Trophoblast cell (in vitro differentiated cells and primary cell): Measurements from ENCODE around the gene TBC1D19.
"Not testable (repeated sequence)": the region's sequence is repeated elsewhere in the genome, so short reads cannot be mapped to it uniquely, and the experiment has no call there.

ENCODE experiments used
- DNase-seq, 2 donors: peaks; one replicate each; pipeline ENCODE4 v3.0.0-alpha.2; 2016
- H2AFZ ChIP-seq: 2 replicates; pipeline ENCODE4 v1.6.1; 2013; ENCODE audit warnings: low read length, moderate library complexity, mild to moderate bottlenecking; ENCODE audit not compliant: insufficient read depth, poor library complexity
- H2AK5ac ChIP-seq: 2 replicates; pipeline ENCODE4 v1.6.1; 2013; ENCODE audit warnings: mild to moderate bottlenecking, low read length
- H2BK120ac ChIP-seq: 2 replicates; pipeline ENCODE4 v1.6.1; 2013; ENCODE audit warnings: low read length, mild to moderate bottlenecking, moderate library complexity; ENCODE audit not compliant: insufficient read depth, poor library complexity
- H2BK12ac ChIP-seq: 2 replicates; pipeline ENCODE4 v1.6.1; 2013; ENCODE audit warnings: mild to moderate bottlenecking, low read length, moderate library complexity
- H2BK5ac ChIP-seq: 2 replicates; pipeline ENCODE4 v1.6.1; 2013; ENCODE audit warnings: low read length, low read depth, moderate library complexity, mild to moderate bottlenecking; ENCODE audit not compliant: poor library complexity
- H3K14ac ChIP-seq: 2 replicates; pipeline ENCODE4 v1.6.1; 2013; ENCODE audit warnings: mild to moderate bottlenecking, low read length
- H3K18ac ChIP-seq: 2 replicates; pipeline ENCODE4 v1.6.1; 2013; ENCODE audit warnings: mild to moderate bottlenecking, low read length
- H3K23ac ChIP-seq: 2 replicates; pipeline ENCODE4 v1.6.1; 2013; ENCODE audit warnings: low read length
- H3K27ac ChIP-seq: 2 replicates; pipeline ENCODE4 v1.5.1; 2013; ENCODE audit warnings: low read depth, mild to moderate bottlenecking, inconsistent platforms, low read length, moderate library complexity
- H3K27me3 ChIP-seq: 2 replicates; pipeline ENCODE4 v1.6.1; 2013; ENCODE audit warnings: inconsistent platforms, mild to moderate bottlenecking, low read length, moderate library complexity; ENCODE audit not compliant: insufficient read depth
- H3K36me3 ChIP-seq, 2 experiments: 1 replicate in 1 of 2; 2 replicates in 1 of 2; pipeline ENCODE4 v1.6.1; 2013; ENCODE audit warnings: low read length in 2 of 2, mild to moderate bottlenecking in 2 of 2, moderate library complexity in 1 of 2; ENCODE audit not compliant: insufficient read depth in 2 of 2, control insufficient read depth in 1 of 2
- H3K4ac ChIP-seq: 2 replicates; pipeline ENCODE4 v1.6.1; 2013; ENCODE audit warnings: low read depth, mild to moderate bottlenecking, low read length, moderate library complexity
- H3K4me1 ChIP-seq, 2 experiments: 1 replicate in 1 of 2; 2 replicates in 1 of 2; pipeline ENCODE4 v1.6.1; 2013; ENCODE audit warnings: low read length in 2 of 2, mild to moderate bottlenecking in 2 of 2, moderate library complexity in 1 of 2; ENCODE audit not compliant: insufficient read depth in 2 of 2, control insufficient read depth in 1 of 2
- H3K4me2 ChIP-seq: 2 replicates; pipeline ENCODE4 v1.6.1; 2013; ENCODE audit warnings: inconsistent platforms, mild to moderate bottlenecking, low read length, moderate library complexity
- H3K4me3 ChIP-seq: 2 replicates; pipeline ENCODE4 v1.5.1; 2013; ENCODE audit warnings: mild to moderate bottlenecking, low read depth, low read length, inconsistent platforms
- H3K79me1 ChIP-seq: one replicate; pipeline ENCODE4 v1.6.1; 2013; ENCODE audit warnings: low read length
- H3K79me2 ChIP-seq: 2 replicates; pipeline ENCODE4 v1.6.1; 2013; ENCODE audit warnings: low read length, mild to moderate bottlenecking; ENCODE audit not compliant: control insufficient read depth, insufficient read depth, poor library complexity
- H3K9ac ChIP-seq: 2 replicates; pipeline ENCODE4 v1.6.1; 2013; ENCODE audit warnings: mild to moderate bottlenecking, low read length
- H3K9me3 ChIP-seq: 2 replicates; pipeline ENCODE4 v1.6.1; 2013; ENCODE audit warnings: low read depth, mild to moderate bottlenecking, control low read depth, inconsistent platforms, low read length; ENCODE audit not compliant: insufficient read depth
- H4K12ac ChIP-seq: 2 replicates; pipeline ENCODE4 v1.6.1; 2013; ENCODE audit warnings: low read depth, mild to moderate bottlenecking, low read length, moderate library complexity
- H4K8ac ChIP-seq: 2 replicates; pipeline ENCODE4 v1.6.1; 2013; ENCODE audit warnings: low read depth, mild to moderate bottlenecking, low read length, moderate library complexity
- H4K91ac ChIP-seq: one replicate; pipeline ENCODE4 v1.6.1; 2013; ENCODE audit warnings: low read depth, mild to moderate bottlenecking, low read length, moderate library complexity
- whole genome bisulfite sequencing: extraction: QIAGEN DNeasy Blood & Tissue Kit; methylation state at CpG from one replicate; pipeline ENCODE4 v1.1.7; 2013; ENCODE audit warnings: missing lambda C conversion rate; ENCODE audit not compliant: insufficient read length, insufficient coverage; ENCODE audit errors: extremely low coverage; 5-methylcytosine and 5-hydroxymethylcytosine counted together

TBC1D19 gene

DNA sequence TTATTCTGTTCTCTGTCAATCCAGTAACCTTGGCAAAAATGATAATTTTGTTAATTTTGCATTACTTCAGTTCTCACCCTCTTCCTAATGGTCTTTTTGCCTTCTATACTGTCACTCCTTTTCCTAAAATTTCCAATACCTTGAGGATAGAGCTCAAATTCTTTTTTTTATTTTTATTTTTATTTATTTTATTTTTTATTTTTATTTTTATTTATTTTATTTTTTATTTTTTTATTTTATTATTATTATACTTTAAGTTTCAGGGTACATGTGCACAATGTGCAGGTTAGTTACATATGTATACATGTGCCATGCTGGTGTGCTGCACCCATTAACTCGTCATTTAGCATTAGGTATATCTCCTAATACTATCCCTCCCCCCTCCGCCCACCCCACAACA lies 42.8 kb downstream of the TBC1D19 start:
- not testable (repeated sequence) for H3K4me3 ChIP-seq, H2AK5ac ChIP-seq, H2BK120ac ChIP-seq, H3K36me3 ChIP-seq, H4K12ac ChIP-seq, DNase-seq, H3K4me1 ChIP-seq, H3K18ac ChIP-seq, H4K8ac ChIP-seq, H3K27ac ChIP-seq, H3K23ac ChIP-seq, H3K14ac ChIP-seq, H3K9ac ChIP-seq, H2BK5ac ChIP-seq, H2AFZ ChIP-seq, H3K9me3 ChIP-seq, H3K79me2 ChIP-seq, H3K4me2 ChIP-seq, H3K4ac ChIP-seq, H3K79me1 ChIP-seq, H4K91ac ChIP-seq, H2BK12ac ChIP-seq, H3K27me3 ChIP-seq
- no CpG with 5 or more reads among the region's 2 CpGs for WGBS

DNA sequence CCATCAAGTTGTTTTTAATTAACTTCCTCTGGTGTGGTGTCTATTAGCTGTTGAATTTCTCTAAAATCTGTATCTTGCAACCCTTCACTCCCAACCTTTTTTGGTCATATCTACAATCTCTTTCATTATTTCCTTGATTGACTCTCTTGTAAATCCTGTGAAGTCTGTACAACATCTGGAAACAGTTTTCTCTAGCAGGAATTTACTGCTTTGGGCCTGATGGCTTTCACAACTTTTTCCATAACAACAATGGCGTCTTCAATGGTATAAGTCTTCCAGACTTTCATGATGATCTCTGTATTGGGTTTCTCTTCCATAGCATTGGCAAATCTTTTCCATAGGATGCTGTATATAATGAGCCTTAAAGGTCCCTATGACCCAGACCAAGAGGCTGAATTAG lies 49.0 kb downstream of the TBC1D19 start:
- Histone ChIP-seq H3K27me3 (no peaks in the 10 kb centered on the region), H3K4me1 (no peaks in the 10 kb centered on the region), H2BK120ac (no peak overlapping the region), H3K79me1 (no peaks in the 10 kb centered on the region), H3K4ac (no peak overlapping the region), H2BK12ac (no peak overlapping the region), H3K27ac (no peak overlapping the region), H3K9me3 (no peaks in the 10 kb centered on the region), H3K14ac (no peak overlapping the region), H3K36me3 (no peaks in the 10 kb centered on the region), H3K23ac (no peak overlapping the region), H3K9ac (no peak overlapping the region), H2BK5ac (no peak overlapping the region), H4K91ac (no peak overlapping the region), H4K12ac (no peak overlapping the region), H3K4me2 (no peak overlapping the region), H3K18ac (no peak overlapping the region), H3K79me2 (no peaks in the 10 kb centered on the region), H3K4me3 (no peak overlapping the region), H2AFZ (no peak overlapping the region), H4K8ac (no peak overlapping the region), H2AK5ac (no peak overlapping the region)
- no peak for DNase-seq
- WGBS: no CpG with 5 or more reads among the region's 1 CpG

DNA sequence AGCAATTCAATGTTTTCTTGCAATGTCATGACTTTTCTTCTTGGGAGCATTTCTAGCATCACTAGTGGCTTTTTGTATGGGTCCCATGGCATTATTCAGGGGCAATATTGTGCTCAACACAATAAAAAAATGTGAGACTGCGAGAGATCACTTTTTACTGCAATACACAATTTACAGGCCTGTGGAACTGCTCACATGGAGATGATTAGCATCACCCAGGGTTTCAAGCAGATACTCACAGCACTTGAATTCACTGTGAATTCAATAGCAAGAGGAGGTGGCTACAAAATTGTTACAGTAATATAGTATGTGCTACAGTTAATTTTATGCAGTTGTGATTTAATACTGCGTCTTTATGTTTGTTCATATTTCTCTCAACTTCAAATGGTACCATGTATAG lies 50.4 kb downstream of the TBC1D19 start:
- no peak overlapping the region for H4K91ac ChIP-seq
- no peak overlapping the region for H3K18ac ChIP-seq
- no peak overlapping the region for H3K4me3 ChIP-seq
- no peak overlapping the region for H4K12ac ChIP-seq
- no peaks in the 10 kb centered on the region for H3K4me1 ChIP-seq
- H2BK12ac ChIP-seq: no peak overlapping the region
- no peak for DNase-seq
- H3K4ac ChIP-seq: no peak overlapping the region
- H3K79me2 ChIP-seq: no peaks in the 10 kb centered on the region
- H3K9ac ChIP-seq: no peak overlapping the region
- no peaks in the 10 kb centered on the region for H3K9me3 ChIP-seq
- no peaks in the 10 kb centered on the region for H3K27me3 ChIP-seq
- no peak overlapping the region for H2AK5ac ChIP-seq
- no CpG with 5 or more reads among the region's 2 CpGs for WGBS
- H3K4me2 ChIP-seq: no peak overlapping the region
- no peak overlapping the region for H3K27ac ChIP-seq
- no peaks in the 10 kb centered on the region for H3K79me1 ChIP-seq
- H2BK120ac ChIP-seq: no peak overlapping the region
- H3K23ac ChIP-seq: no peak overlapping the region
- H2AFZ ChIP-seq: no peak overlapping the region
- H3K14ac ChIP-seq: no peak overlapping the region
- H3K36me3 ChIP-seq: no peaks in the 10 kb centered on the region
- H4K8ac ChIP-seq: no peak overlapping the region
- no peak overlapping the region for H2BK5ac ChIP-seq

DNA sequence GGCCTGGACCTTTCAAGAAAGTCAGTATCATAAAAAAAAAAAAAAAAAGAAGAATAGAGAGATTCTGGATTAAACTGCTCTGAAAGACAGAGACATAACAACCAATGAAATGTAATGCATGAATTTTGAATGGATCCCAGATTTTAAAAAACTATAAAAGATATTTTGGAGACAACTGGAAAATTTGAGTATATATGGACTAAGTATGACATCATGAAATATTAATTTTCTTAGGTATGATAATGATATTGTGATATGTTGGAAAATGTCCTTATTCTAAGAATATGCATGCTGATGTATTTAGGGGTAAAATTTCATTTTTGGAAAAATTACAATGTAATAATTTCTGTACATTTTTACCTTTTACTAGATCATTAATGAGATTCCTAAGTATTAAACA lies 52.6 kb downstream of the TBC1D19 start:
- no peak for DNase-seq
- H3K18ac ChIP-seq: no peak overlapping the region
- no peak overlapping the region for H3K14ac ChIP-seq
- H3K4me3 ChIP-seq: no peak overlapping the region
- H2AFZ ChIP-seq: no peak overlapping the region
- peaks cover 0 to 2% of the 10 kb centered on the region in 2 experiments for H3K36me3 ChIP-seq
- no peak overlapping the region for H2BK12ac ChIP-seq
- no peaks in the 10 kb centered on the region for H3K9me3 ChIP-seq
- no peak overlapping the region for H3K4me2 ChIP-seq
- no peak overlapping the region for H2BK5ac ChIP-seq
- H2BK120ac ChIP-seq: no peak overlapping the region
- H3K27me3 ChIP-seq: no peaks in the 10 kb centered on the region
- no peak overlapping the region for H4K8ac ChIP-seq
- H3K4ac ChIP-seq: no peak overlapping the region
- H3K23ac ChIP-seq: no peak overlapping the region
- H3K79me1 ChIP-seq: no peaks in the 10 kb centered on the region
- H3K9ac ChIP-seq: no peak overlapping the region
- H4K12ac ChIP-seq: no peak overlapping the region
- H2AK5ac ChIP-seq: no peak overlapping the region
- H3K4me1 ChIP-seq: no peaks in the 10 kb centered on the region
- no peaks in the 10 kb centered on the region for H3K79me2 ChIP-seq
- no peak overlapping the region for H3K27ac ChIP-seq
- H4K91ac ChIP-seq: no peak overlapping the region

DNA sequence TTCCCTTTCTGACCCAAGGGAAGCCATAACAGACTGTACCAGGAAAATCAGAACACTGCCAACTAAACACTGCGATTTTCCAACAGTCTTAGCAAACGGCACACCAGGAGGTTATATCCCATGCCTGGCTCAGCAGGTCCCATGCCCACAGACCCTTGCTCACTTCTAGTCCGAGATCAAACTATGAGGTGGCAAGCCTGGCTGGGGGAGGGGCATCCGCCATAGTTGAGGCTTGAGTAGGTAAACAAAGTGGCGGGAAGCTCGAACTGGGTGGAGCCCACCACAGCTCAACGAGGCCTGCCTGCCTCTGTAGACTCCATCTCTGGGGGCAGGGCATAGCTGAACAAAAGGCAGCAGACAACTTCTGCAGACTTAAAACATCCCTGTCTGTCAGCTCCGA lies 56.8 kb downstream of the TBC1D19 start:
- not testable (repeated sequence) for H3K9me3 ChIP-seq, H2BK5ac ChIP-seq, H4K91ac ChIP-seq, H3K9ac ChIP-seq, H3K18ac ChIP-seq, H3K27me3 ChIP-seq, H4K8ac ChIP-seq, H3K4me1 ChIP-seq, H3K79me2 ChIP-seq, H3K36me3 ChIP-seq, H2AFZ ChIP-seq, H3K79me1 ChIP-seq, H3K4me3 ChIP-seq, H3K27ac ChIP-seq, H3K4ac ChIP-seq, H3K4me2 ChIP-seq, H2BK12ac ChIP-seq, H2AK5ac ChIP-seq, H4K12ac ChIP-seq, H2BK120ac ChIP-seq, H3K23ac ChIP-seq, DNase-seq, H3K14ac ChIP-seq
- WGBS: no CpG with 5 or more reads among the region's 8 CpGs
